ENCODE measurements around the gene UMODL1.

The UMODL1 gene

GRCh38 chr21:42062236-42063022 lies 8.7 kb upstream of the UMODL1 start:
- no peak overlapping the region for H3K27ac ChIP-seq (ENCODE audit: low read depth, low read length)
- no peaks in the 10 kb centered on the region for H3K27me3 ChIP-seq (ENCODE audit: control insufficient read depth, insufficient read depth, low read length)
- no peak overlapping the region for H3K9ac ChIP-seq (ENCODE audit: low read depth, low read length)
- no peaks in the 10 kb centered on the region for H3K36me3 ChIP-seq (ENCODE audit: control insufficient read depth, insufficient read depth, low read length)
- H3K4me3 ChIP-seq (ENCODE audit: low read depth, low read length): no peak overlapping the region
- peaks cover 13% of the 10 kb centered on the region for H3K4me1 ChIP-seq (ENCODE audit: control insufficient read depth, insufficient read depth, low read length)
- H3K9me3 ChIP-seq (ENCODE audit: control insufficient read depth, insufficient read depth, low read length): no peaks in the 10 kb centered on the region

GRCh38 chr21:42063191-42063570 lies 7.9 kb upstream of the UMODL1 start:
- no peaks in the 10 kb centered on the region for H3K9me3 ChIP-seq (ENCODE audit: control insufficient read depth, insufficient read depth, low read length)
- H3K4me3 ChIP-seq (ENCODE audit: low read depth, low read length): no peak overlapping the region
- H3K9ac ChIP-seq (ENCODE audit: low read depth, low read length): no peak overlapping the region
- H3K36me3 ChIP-seq (ENCODE audit: control insufficient read depth, insufficient read depth, low read length): no peaks in the 10 kb centered on the region
- no peak overlapping the region for H3K27ac ChIP-seq (ENCODE audit: low read depth, low read length)
- peaks cover 9% of the 10 kb centered on the region; the same call in 1 of the 2 replicates for H3K4me1 ChIP-seq (ENCODE audit: control insufficient read depth, insufficient read depth, low read length)
- H3K27me3 ChIP-seq (ENCODE audit: control insufficient read depth, insufficient read depth, low read length): no peaks in the 10 kb centered on the region

- Histone ChIP-seq H3K9ac (ENCODE audit: low read depth, low read length) (no peak overlapping the region), H3K4me3 (ENCODE audit: low read depth, low read length) (no peak overlapping the region), H3K27ac (ENCODE audit: low read depth, low read length) (no peak overlapping the region), H3K36me3 (ENCODE audit: control insufficient read depth, insufficient read depth, low read length) (no peaks in the 10 kb centered on the region), H3K4me1 (ENCODE audit: control insufficient read depth, insufficient read depth, low read length) (peaks cover 9% of the 10 kb centered on the region; the same call in 1 of the 2 replicates), H3K27me3 (ENCODE audit: control insufficient read depth, insufficient read depth, low read length) (no peaks in the 10 kb centered on the region), H3K9me3 (ENCODE audit: control insufficient read depth, insufficient read depth, low read length) (no peaks in the 10 kb centered on the region)
These were observed 7.3 kb upstream of the UMODL1 start for GRCh38 chr21:42063571-42064521.

DNA sequence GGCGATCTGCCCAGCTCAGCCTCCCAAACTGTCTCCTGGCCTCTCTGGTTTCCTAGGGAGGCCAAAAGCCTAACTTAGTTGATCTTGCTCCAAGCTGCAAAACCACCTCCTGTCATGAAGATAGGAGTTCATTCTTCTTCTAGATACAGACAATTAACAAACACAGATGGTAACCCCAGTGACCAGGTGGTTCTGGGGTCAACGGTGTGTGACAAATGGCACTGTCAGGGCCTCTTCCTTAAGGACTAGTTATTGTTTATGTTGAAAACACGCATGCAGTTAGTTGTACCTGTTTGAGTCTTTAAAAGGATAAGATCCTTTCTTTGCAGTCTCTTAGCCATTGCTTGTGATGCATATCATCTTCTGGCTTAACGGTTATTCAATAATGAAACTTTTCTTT lies 4.6 kb upstream of the UMODL1 start:
- no peak overlapping the region for H3K9ac ChIP-seq (ENCODE audit: low read depth, low read length)
- H3K36me3 ChIP-seq (ENCODE audit: control insufficient read depth, insufficient read depth, low read length): no peaks in the 10 kb centered on the region
- peaks cover 9% of the 10 kb centered on the region; the same call in 1 of the 2 replicates for H3K4me1 ChIP-seq (ENCODE audit: control insufficient read depth, insufficient read depth, low read length)
- no peaks in the 10 kb centered on the region for H3K9me3 ChIP-seq (ENCODE audit: control insufficient read depth, insufficient read depth, low read length)
- no peak overlapping the region for H3K4me3 ChIP-seq (ENCODE audit: low read depth, low read length)
- no peaks in the 10 kb centered on the region for H3K27me3 ChIP-seq (ENCODE audit: control insufficient read depth, insufficient read depth, low read length)
- no peak overlapping the region for H3K27ac ChIP-seq (ENCODE audit: low read depth, low read length)

DNA sequence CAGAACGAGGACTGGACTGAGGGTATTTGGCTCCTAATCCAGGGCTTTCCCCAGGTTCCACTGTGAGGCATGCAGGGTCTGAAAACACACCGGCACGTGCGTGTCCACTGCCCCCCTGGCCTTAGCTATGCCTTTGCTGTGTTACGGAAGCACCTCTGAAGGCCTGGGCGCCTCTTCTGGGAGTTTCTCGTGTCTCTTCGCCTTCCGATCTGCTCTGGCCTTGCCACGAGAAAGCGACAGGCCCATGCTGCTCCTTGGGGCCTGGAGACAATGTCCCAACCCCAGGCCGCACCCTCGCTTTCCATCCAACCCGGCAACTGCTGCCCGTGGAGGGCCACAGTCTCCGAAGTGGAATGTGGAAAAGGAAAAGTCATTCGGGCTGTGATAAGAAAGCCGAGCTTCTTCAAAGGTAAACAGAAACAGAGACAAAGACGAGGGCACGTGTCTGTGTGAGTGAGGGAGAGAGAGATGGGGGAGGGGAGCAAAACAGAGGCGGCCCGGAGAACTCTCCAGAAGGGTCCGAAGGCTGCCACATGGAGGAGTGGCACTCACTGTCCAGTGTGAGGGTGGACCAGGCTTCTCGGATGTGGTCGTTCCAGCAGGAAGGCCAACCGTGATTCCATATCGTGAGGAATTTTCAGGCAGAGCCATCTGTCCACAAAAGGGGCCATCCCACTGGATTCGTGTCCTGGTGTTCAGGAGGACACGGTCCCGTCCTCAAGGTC lies 3.4 kb upstream of the UMODL1 start:
- Histone ChIP-seq H3K4me3 (ENCODE audit: low read depth, low read length) (no peak overlapping the region), H3K4me1 (ENCODE audit: control insufficient read depth, insufficient read depth, low read length) (peaks cover 9% of the 10 kb centered on the region; the same call in 1 of the 2 replicates), H3K27me3 (ENCODE audit: control insufficient read depth, insufficient read depth, low read length) (no peaks in the 10 kb centered on the region), H3K27ac (ENCODE audit: low read depth, low read length) (no peak overlapping the region), H3K9ac (ENCODE audit: low read depth, low read length) (no peak overlapping the region), H3K9me3 (ENCODE audit: control insufficient read depth, insufficient read depth, low read length) (no peaks in the 10 kb centered on the region), H3K36me3 (ENCODE audit: control insufficient read depth, insufficient read depth, low read length) (no peaks in the 10 kb centered on the region)

- no peaks in the 10 kb centered on the region for H3K9me3 ChIP-seq (ENCODE audit: control insufficient read depth, insufficient read depth, low read length)
- H3K4me3 ChIP-seq (ENCODE audit: low read depth, low read length): no peak overlapping the region
- H3K36me3 ChIP-seq (ENCODE audit: control insufficient read depth, insufficient read depth, low read length): no peaks in the 10 kb centered on the region
- H3K4me1 ChIP-seq (ENCODE audit: control insufficient read depth, insufficient read depth, low read length): peaks cover 4% of the 10 kb centered on the region; the same call in 1 of the 2 replicates
- H3K9ac ChIP-seq (ENCODE audit: low read depth, low read length): no peak overlapping the region
- H3K27me3 ChIP-seq (ENCODE audit: control insufficient read depth, insufficient read depth, low read length): no peaks in the 10 kb centered on the region
- H3K27ac ChIP-seq (ENCODE audit: low read depth, low read length): no peak overlapping the region
These were observed 2.9 kb upstream of the UMODL1 start for GRCh38 chr21:42068256-42068545.

GRCh38 chr21:42068592-42068991 lies 2.5 kb upstream of the UMODL1 start:
- Histone ChIP-seq H3K36me3 (ENCODE audit: control insufficient read depth, insufficient read depth, low read length) (no peaks in the 10 kb centered on the region), H3K4me3 (ENCODE audit: low read depth, low read length) (no peak overlapping the region), H3K4me1 (ENCODE audit: control insufficient read depth, insufficient read depth, low read length) (peaks cover 4% of the 10 kb centered on the region; the same call in 1 of the 2 replicates), H3K27ac (ENCODE audit: low read depth, low read length) (no peak overlapping the region), H3K9me3 (ENCODE audit: control insufficient read depth, insufficient read depth, low read length) (no peaks in the 10 kb centered on the region), H3K27me3 (ENCODE audit: control insufficient read depth, insufficient read depth, low read length) (no peaks in the 10 kb centered on the region), H3K9ac (ENCODE audit: low read depth, low read length) (no peak overlapping the region)

GRCh38 chr21:42069327-42069726 lies 1.8 kb upstream of the UMODL1 start:
- H3K9ac ChIP-seq (ENCODE audit: low read depth, low read length): no peak overlapping the region
- no peaks in the 10 kb centered on the region for H3K9me3 ChIP-seq (ENCODE audit: control insufficient read depth, insufficient read depth, low read length)
- no peaks in the 10 kb centered on the region for H3K27me3 ChIP-seq (ENCODE audit: control insufficient read depth, insufficient read depth, low read length)
- peaks cover under 1% of the 10 kb centered on the region; the same call in 1 of the 2 replicates for H3K4me1 ChIP-seq (ENCODE audit: control insufficient read depth, insufficient read depth, low read length)
- no peak overlapping the region for H3K27ac ChIP-seq (ENCODE audit: low read depth, low read length)
- H3K36me3 ChIP-seq (ENCODE audit: control insufficient read depth, insufficient read depth, low read length): no peaks in the 10 kb centered on the region
- no peak overlapping the region for H3K4me3 ChIP-seq (ENCODE audit: low read depth, low read length)

DNA sequence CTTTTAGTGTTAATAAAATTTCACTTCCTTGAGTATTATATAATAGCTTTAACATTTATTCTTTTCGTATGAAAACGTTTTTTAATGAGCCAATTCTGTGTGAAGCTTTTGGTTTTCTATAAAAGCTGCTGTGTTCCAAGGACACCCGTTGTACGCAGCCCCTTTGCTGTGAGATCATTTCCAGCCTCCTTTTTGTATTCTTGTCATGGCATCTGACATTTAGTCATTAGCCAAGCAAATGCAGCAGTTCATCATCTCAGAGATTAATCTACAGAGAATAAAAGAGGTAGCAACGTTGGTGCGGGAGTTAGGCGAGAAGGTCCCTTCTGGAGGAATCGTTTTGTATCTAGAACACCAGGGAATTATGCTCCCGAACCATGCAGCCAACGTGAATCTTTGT lies 1.3 kb upstream of the UMODL1 start:
- Histone ChIP-seq H3K27ac (ENCODE audit: low read depth, low read length) (no peak overlapping the region), H3K36me3 (ENCODE audit: control insufficient read depth, insufficient read depth, low read length) (no peaks in the 10 kb centered on the region), H3K27me3 (ENCODE audit: control insufficient read depth, insufficient read depth, low read length) (no peaks in the 10 kb centered on the region), H3K4me3 (ENCODE audit: low read depth, low read length) (no peak overlapping the region), H3K4me1 (ENCODE audit: control insufficient read depth, insufficient read depth, low read length) (no peaks in the 10 kb centered on the region), H3K9ac (ENCODE audit: low read depth, low read length) (no peak overlapping the region), H3K9me3 (ENCODE audit: control insufficient read depth, insufficient read depth, low read length) (no peaks in the 10 kb centered on the region)

- H3K36me3 ChIP-seq (ENCODE audit: control insufficient read depth, insufficient read depth, low read length): no peaks in the 10 kb centered on the region
- H3K9ac ChIP-seq (ENCODE audit: low read depth, low read length): no peak overlapping the region
- H3K4me1 ChIP-seq (ENCODE audit: control insufficient read depth, insufficient read depth, low read length): no peaks in the 10 kb centered on the region
- no peak overlapping the region for H3K27ac ChIP-seq (ENCODE audit: low read depth, low read length)
- H3K27me3 ChIP-seq (ENCODE audit: control insufficient read depth, insufficient read depth, low read length): no peaks in the 10 kb centered on the region
- H3K4me3 ChIP-seq (ENCODE audit: low read depth, low read length): no peak overlapping the region
- H3K9me3 ChIP-seq (ENCODE audit: control insufficient read depth, insufficient read depth, low read length): no peaks in the 10 kb centered on the region
These were observed 2.3 kb downstream of the UMODL1 start for GRCh38 chr21:42073145-42074099.

Measured in HUES48 (cell line).